22Rv1 (cell line): Measurements from ENCODE around the gene TBC1D32.

Source experiments
- H3K27ac ChIP-seq: fragments of 450-650 bp; 2 replicates; pipeline ENCODE4 v1.5.1; 2017
- ZFX ChIP-seq: fragments of 450-650 bp; IDR thresholded peaks from 2 replicates; pipeline ENCODE4 v1.6.1; 2017; ENCODE audit warnings: antibody characterized with exemption, borderline replicate concordance
- TF ChIP-seq, protein P1 (sequence below): fragments of 450-650 bp; IDR thresholded peaks from 2 replicates; pipeline ENCODE4 v1.5.1; 2017; ENCODE audit warnings: mild to moderate bottlenecking

TBC1D32 gene

DNA sequence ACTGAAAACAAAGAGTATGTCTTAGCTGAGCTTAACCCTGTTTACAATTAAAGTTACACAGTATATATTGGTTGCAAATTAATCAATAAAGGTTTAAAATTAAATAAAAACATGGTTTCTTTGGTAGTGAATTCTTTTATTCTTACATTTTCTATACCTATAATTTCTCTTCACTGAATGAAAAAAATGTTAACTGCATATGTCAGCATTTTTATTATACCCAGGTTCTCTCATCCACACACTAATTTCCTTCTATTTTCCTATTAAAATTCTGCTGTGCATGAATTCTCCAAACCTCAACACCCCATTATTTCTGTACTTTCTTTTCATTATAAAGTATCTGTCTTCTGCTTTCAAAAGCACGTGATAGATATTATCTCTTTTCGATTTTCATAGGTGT, 91.9 kb downstream of the TBC1D32 start:
- H3K27ac ChIP-seq: no peak overlapping the region
- TF ChIP-seq, protein P1, sequence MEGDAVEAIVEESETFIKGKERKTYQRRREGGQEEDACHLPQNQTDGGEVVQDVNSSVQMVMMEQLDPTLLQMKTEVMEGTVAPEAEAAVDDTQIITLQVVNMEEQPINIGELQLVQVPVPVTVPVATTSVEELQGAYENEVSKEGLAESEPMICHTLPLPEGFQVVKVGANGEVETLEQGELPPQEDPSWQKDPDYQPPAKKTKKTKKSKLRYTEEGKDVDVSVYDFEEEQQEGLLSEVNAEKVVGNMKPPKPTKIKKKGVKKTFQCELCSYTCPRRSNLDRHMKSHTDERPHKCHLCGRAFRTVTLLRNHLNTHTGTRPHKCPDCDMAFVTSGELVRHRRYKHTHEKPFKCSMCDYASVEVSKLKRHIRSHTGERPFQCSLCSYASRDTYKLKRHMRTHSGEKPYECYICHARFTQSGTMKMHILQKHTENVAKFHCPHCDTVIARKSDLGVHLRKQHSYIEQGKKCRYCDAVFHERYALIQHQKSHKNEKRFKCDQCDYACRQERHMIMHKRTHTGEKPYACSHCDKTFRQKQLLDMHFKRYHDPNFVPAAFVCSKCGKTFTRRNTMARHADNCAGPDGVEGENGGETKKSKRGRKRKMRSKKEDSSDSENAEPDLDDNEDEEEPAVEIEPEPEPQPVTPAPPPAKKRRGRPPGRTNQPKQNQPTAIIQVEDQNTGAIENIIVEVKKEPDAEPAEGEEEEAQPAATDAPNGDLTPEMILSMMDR: no peak
- no peak for TF ChIP-seq ZFX

GRCh38 chr6:121237859-121238258, 96.4 kb downstream of the TBC1D32 start:
- TF ChIP-seq, protein P1: no peak
- TF ChIP-seq ZFX: no peak
- H3K27ac ChIP-seq: no peak overlapping the region

DNA sequence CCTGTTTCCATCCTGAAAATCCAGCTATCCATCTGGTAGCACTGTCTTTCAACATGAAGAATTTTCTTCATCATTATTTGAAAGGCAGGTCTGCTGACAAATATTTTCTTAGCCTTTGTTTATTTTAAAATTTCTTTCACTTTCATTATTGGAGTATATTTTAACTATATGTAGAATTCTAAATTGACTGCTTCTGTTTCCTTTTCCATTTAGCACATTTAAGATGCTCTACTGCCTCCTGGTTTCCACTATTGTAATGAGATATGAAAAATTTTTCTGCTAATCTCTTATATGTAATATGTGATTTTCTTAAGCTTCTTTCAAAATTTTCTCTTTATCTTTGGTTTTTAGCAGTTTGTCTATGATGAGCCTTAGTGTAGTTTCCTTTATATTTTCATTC, 97.3 kb downstream of the TBC1D32 start:
- TF ChIP-seq, protein P1: no peak
- no peak for TF ChIP-seq ZFX

DNA sequence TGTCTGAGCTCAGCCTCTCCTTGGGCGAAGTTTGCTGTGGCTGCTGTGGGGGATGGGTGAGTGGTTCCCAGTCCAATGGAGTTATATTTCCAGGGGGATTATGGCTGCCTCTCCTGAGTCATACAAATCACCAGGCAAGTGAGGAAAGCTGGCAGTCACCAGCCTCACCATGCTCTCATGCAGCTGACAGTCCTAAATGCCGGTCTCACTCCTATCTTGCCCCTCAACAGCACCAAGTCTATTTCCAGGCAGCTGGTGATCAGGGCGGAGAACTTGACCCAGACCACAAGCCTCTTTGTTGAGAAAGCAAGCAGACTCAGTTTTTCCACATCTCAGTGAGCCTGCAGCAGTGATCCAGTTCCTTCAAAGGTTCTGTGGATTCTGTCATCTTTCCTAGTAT, 98.9 kb downstream of the TBC1D32 start:
- H3K27ac ChIP-seq: no peak overlapping the region

More for the DNA sequence above, 97.3 kb downstream of the TBC1D32 start:
- H3K27ac ChIP-seq: no peak overlapping the region

DNA sequence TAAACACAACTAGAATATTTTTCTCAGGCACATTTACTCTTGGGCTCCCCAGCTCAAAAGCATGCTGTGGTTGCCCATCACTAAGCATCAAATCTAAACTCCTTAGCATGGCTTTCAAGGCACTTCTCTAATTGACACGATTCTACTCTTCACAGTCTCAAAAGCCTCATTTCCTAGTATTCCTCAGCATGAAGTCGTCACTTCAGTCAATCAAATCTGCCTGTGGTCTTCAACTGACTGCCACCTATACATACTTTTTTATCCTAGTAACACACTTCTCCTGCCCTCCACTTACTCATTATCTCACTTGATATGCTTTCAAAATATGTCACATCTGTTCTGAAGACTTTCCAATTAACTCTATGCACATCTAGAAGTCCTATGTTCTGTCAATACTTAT, 110.3 kb downstream of the TBC1D32 start:
- H3K27ac ChIP-seq: no peak overlapping the region
- TF ChIP-seq, protein P1: no peak
- TF ChIP-seq ZFX: no peak

More for the DNA sequence above, 98.9 kb downstream of the TBC1D32 start:
- TF ChIP-seq, protein P1: no peak
- TF ChIP-seq ZFX: no peak

- TF ChIP-seq, protein P1: no peak
- TF ChIP-seq ZFX: no peak
- no peak overlapping the region for H3K27ac ChIP-seq
Observed at GRCh38 chr6:121223212-121223611, 111.1 kb downstream of the TBC1D32 start.

DNA sequence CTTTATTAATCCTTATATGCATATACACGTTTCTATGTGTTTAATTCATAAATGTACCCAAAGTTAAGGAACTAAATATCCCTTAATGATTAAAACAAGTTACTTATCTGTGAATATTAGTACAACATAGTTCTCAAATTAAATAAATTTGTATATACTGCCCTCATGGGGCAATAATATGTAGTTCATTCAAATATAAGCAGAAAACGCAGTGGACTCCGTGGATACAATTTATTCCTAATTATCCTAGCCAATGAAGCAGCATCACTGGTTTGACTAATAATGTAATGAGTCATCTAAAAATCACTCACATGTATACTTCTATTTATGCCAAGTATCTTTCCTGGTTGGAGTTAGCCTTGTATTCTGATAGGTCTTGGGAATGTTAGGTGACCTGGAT, 111.6 kb downstream of the TBC1D32 start:
- H3K27ac ChIP-seq: no peak overlapping the region
- TF ChIP-seq, protein P1: peak; percentile 36; the same call in 1 of the 2 replicates
- TF ChIP-seq ZFX: no peak
